K562 (cell line): ENCODE results near the gene SCAP. TPM values are rescaled to one million over a fixed set of nuclear protein-coding genes. Genes with fewer than 3 reads are reported as not detected.
A peak's percentile ranks its signal among the peaks of the same experiment; 100 is the strongest.

ENCODE experiments used
- CBX2 ChIP-seq: fragments of 200-600 bp; sonication (generic); IDR thresholded peaks from one replicate; pipeline ENCODE4 v1.6.1; 2012; ENCODE audit warnings: mild to moderate bottlenecking, low read length, inconsistent platforms; ENCODE audit not compliant: insufficient read depth, poor library complexity, severe bottlenecking
- CEBPG ChIP-seq, 3 experiments: fragments of 200-800 bp in 1 of 3; sonication (Bioruptor generic) in 1 of 3; sonication (generic) in 1 of 3; formaldehyde crosslinking in 1 of 3; IDR thresholded peaks in 2 of 3; conservative IDR thresholded peaks in 1 of 3; 2 replicates each; pipeline versions ENCODE4 v1.6.1 to v1.8.0; 2016 to 2022; ENCODE audit warnings: missing compliant biosample characterization in 2 of 3, missing genetic modification characterization in 2 of 3, mild to moderate bottlenecking in 1 of 3, missing genetic modification reagents in 1 of 3
- KHSRP ChIP-seq: fragments of 450-650 bp; IDR thresholded peaks from 2 replicates; pipeline ENCODE4 v1.6.1; 2017
- KLF13 ChIP-seq: fragments of 450-650 bp; IDR thresholded peaks from 2 replicates; pipeline ENCODE4 v1.6.1; 2016; ENCODE audit warnings: missing genetic modification characterization, low read depth, mild to moderate bottlenecking, missing compliant biosample characterization, moderate library complexity, borderline replicate concordance
- MTA2 ChIP-seq: fragments of 450-650 bp; IDR thresholded peaks from 2 replicates; pipeline ENCODE4 v1.6.1; 2016; ENCODE audit warnings: low read depth
- RBM34 ChIP-seq: fragments of 200-400 bp; formaldehyde crosslinking; IDR thresholded peaks from 2 replicates; pipeline ENCODE4 v1.6.1; 2018; ENCODE audit warnings: low read length, borderline replicate concordance; ENCODE audit not compliant: insufficient read depth
- TEAD4 ChIP-seq, 2 experiments: sonication (generic) in 1 of 2; formaldehyde crosslinking in 1 of 2; IDR thresholded peaks; 2 replicates each; pipeline versions ENCODE4 v1.6.1 to v1.8.0; 2012 to 2022; ENCODE audit warnings: borderline replicate concordance in 1 of 2, inconsistent platforms in 1 of 2, low read length in 1 of 2, mild to moderate bottlenecking in 1 of 2, missing genetic modification reagents in 1 of 2
- ZFP1 ChIP-seq: fragments of 450-650 bp; formaldehyde crosslinking; IDR thresholded peaks from 2 replicates; pipeline ENCODE4 v1.4.0; 2020; ENCODE audit warnings: mild to moderate bottlenecking, mixed read lengths
- ZNF146 ChIP-seq: IDR thresholded peaks from one replicate; pipeline ENCODE4 v1.6.1; 2018; ENCODE audit warnings: missing compliant biosample characterization; ENCODE audit not compliant: unreplicated experiment
- ZNF274 ChIP-seq: IDR thresholded peaks from 2 replicates; pipeline ENCODE4 v1.6.1; 2011; ENCODE audit warnings: low read depth, mild to moderate bottlenecking, low read length, moderate library complexity, borderline replicate concordance
- polyA plus RNA-seq, 8 experiments: library from polyadenylated mRNA; depleted of rRNA in 4 of 8; stranded (reverse) in 5 of 8; unstranded in 3 of 8; fragments of >200 nt; fragmentation: Nextera tagmentation in 2 of 8; fragmentation: Illumina TruSeq in 1 of 8; extraction: Ambion mirVana in 2 of 8; extraction: Trizol in 1 of 8; gene quantifications; 2 replicates each; pipeline versions ENCODE4 v1.2.1 to v1.2.3, GENCODE V29; 2011 to 2014; ENCODE audit warnings: inconsistent platforms in 1 of 8, missing spikeins in 1 of 8
- total RNA-seq, 7 experiments: library from RNA; depleted of rRNA in 6 of 7; stranded (reverse); fragments of >200 nt in 6 of 7; fragmentation: Illumina TruSeq in 2 of 7; extraction: Trizol in 2 of 7; gene quantifications; 2 replicates each; pipeline versions ENCODE4 v1.2.1 to v1.2.3, GENCODE V29; 2011 to 2021; ENCODE audit warnings: low replicate concordance in 1 of 7
- TF ChIP-seq, protein P1 (sequence below): sonication (generic); formaldehyde crosslinking; IDR thresholded peaks from 2 replicates; pipeline ENCODE4 v1.8.0; 2023; ENCODE audit warnings: mild to moderate bottlenecking, missing genetic modification reagents
- TF ChIP-seq, protein P2 (sequence below): fragments of 250-450 bp; sonication (Bioruptor Pico); IDR thresholded peaks from 2 replicates; pipeline ENCODE4 v1.5.0; 2021; ENCODE audit warnings: mild to moderate bottlenecking, borderline replicate concordance
- TF ChIP-seq, protein P3 (sequence below): fragments of 250-450 bp; sonication (Bioruptor Pico); IDR thresholded peaks from 2 replicates; pipeline ENCODE4 v1.8.0; 2022; ENCODE audit warnings: moderate library complexity, mild to moderate bottlenecking, inconsistent platforms

The SCAP gene
- total and polyA plus RNA-seq, 9 of the 15 experiments (the other 6 are each of a cell fraction or from before 2014, with no cell fraction given), result 2.6 to 104 (median 37.8) TPM

DNA sequence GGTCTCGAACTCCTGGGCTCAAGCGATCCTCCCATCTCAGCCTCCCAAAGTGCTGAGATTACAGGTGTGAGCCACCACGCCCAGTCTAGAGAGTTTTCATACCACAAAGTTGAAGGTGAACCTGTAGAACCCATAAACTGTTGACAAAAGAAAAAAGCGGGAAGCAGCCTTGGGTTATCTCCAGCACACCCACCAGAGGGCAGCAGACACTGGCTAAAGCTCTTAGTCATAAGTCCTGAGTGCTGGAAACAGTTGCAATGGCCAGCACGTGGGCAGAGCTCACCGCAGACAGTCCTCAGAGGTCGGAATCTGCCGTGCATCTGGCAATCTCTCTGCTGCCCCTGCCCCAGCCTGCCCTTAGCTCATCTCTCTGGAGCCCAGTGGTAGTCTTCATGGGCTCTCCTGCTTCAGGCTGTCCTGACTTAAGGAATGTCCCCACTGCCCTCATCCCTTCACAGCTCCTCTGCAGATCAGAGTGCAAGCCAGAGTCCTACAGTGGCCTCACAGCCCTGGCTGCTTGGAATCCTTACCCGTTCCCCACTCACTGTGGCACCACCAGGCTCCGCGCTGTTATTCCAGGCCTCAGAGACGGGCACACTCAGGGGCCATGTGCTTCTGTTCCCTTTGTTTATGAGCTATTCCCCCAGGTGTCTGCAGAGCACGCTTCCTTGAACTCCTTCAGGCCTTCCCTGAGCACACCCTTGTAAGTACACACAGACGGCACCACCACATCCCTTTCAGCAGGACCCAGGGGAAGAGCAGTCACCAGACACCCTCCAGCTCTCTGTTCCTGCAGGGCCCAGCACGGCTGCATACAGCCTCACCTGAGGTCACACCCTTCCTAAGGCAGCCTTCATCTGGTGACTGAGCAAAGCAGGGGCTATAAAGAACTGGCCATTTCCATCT is 46.6 kb upstream of the SCAP start (continued):
- TF ChIP-seq CBX2, result no peak
- no peak for TF ChIP-seq MTA2
- TF ChIP-seq, protein P1, sequence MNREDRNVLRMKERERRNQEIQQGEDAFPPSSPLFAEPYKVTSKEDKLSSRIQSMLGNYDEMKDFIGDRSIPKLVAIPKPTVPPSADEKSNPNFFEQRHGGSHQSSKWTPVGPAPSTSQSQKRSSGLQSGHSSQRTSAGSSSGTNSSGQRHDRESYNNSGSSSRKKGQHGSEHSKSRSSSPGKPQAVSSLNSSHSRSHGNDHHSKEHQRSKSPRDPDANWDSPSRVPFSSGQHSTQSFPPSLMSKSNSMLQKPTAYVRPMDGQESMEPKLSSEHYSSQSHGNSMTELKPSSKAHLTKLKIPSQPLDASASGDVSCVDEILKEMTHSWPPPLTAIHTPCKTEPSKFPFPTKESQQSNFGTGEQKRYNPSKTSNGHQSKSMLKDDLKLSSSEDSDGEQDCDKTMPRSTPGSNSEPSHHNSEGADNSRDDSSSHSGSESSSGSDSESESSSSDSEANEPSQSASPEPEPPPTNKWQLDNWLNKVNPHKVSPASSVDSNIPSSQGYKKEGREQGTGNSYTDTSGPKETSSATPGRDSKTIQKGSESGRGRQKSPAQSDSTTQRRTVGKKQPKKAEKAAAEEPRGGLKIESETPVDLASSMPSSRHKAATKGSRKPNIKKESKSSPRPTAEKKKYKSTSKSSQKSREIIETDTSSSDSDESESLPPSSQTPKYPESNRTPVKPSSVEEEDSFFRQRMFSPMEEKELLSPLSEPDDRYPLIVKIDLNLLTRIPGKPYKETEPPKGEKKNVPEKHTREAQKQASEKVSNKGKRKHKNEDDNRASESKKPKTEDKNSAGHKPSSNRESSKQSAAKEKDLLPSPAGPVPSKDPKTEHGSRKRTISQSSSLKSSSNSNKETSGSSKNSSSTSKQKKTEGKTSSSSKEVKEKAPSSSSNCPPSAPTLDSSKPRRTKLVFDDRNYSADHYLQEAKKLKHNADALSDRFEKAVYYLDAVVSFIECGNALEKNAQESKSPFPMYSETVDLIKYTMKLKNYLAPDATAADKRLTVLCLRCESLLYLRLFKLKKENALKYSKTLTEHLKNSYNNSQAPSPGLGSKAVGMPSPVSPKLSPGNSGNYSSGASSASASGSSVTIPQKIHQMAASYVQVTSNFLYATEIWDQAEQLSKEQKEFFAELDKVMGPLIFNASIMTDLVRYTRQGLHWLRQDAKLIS (CRISPR knock-in tag), result 0 out of 2 replicates have a peak, but pooled peaks have one; percentile 66
- TF ChIP-seq ZNF274, result no peak
- TF ChIP-seq TEAD4 (IDR thresholded peaks at IDR 0.05; ENCODE audit: low read length), result peak; percentile 70
- peak; percentile 41; the same call in 1 of the 2 replicates for TF ChIP-seq TEAD4 (CRISPR knock-in tag; IDR thresholded peaks at IDR 0.05; ENCODE audit: borderline replicate concordance)
- TF ChIP-seq, protein P2, sequence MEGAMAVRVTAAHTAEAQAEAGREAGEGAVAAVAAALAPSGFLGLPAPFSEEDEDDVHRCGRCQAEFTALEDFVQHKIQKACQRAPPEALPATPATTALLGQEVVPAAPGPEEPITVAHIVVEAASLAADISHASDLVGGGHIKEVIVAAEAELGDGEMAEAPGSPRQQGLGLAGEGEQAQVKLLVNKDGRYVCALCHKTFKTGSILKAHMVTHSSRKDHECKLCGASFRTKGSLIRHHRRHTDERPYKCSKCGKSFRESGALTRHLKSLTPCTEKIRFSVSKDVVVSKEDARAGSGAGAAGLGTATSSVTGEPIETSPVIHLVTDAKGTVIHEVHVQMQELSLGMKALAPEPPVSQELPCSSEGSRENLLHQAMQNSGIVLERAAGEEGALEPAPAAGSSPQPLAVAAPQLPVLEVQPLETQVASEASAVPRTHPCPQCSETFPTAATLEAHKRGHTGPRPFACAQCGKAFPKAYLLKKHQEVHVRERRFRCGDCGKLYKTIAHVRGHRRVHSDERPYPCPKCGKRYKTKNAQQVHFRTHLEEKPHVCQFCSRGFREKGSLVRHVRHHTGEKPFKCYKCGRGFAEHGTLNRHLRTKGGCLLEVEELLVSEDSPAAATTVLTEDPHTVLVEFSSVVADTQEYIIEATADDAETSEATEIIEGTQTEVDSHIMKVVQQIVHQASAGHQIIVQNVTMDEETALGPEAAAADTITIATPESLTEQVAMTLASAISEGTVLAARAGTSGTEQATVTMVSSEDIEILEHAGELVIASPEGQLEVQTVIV (CRISPR knock-in tag), result no peak
- TF ChIP-seq KHSRP, result no peak
- TF ChIP-seq RBM34, result no peak
- no peak for TF ChIP-seq ZFP1
- TF ChIP-seq, protein P3, sequence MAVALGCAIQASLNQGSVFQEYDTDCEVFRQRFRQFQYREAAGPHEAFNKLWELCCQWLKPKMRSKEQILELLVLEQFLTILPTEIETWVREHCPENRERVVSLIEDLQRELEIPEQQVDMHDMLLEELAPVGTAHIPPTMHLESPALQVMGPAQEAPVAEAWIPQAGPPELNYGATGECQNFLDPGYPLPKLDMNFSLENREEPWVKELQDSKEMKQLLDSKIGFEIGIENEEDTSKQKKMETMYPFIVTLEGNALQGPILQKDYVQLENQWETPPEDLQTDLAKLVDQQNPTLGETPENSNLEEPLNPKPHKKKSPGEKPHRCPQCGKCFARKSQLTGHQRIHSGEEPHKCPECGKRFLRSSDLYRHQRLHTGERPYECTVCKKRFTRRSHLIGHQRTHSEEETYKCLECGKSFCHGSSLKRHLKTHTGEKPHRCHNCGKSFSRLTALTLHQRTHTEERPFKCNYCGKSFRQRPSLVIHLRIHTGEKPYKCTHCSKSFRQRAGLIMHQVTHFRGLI (CRISPR knock-in tag), result no peak
- TF ChIP-seq CEBPG (CRISPR knock-in tag; IDR thresholded peaks at IDR 0.05), result peak; percentile 68
- peak in 1 of 2 experiments; percentile 36; a peak in 2 of 4 replicates for TF ChIP-seq CEBPG (tag; conservative IDR thresholded peaks at IDR 0.05 in 1 of 2, IDR thresholded peaks at IDR 0.05 in 1 of 2)
- no peak for TF ChIP-seq ZNF146 (CRISPR knock-in tag)
- TF ChIP-seq KLF13 (tag), result no peak
